ENCODE data around the gene SNX9. TPM values are rescaled to one million over a fixed set of nuclear protein-coding genes. Genes with fewer than 3 reads are reported as not detected.
"Not testable (repeated sequence)": the region's sequence is repeated elsewhere in the genome, so short reads cannot be mapped to it uniquely, and the experiment has no call there.

The SNX9 gene
- polyA plus RNA-seq, 1 donor from 2014 or later = 7.0 TPM

DNA sequence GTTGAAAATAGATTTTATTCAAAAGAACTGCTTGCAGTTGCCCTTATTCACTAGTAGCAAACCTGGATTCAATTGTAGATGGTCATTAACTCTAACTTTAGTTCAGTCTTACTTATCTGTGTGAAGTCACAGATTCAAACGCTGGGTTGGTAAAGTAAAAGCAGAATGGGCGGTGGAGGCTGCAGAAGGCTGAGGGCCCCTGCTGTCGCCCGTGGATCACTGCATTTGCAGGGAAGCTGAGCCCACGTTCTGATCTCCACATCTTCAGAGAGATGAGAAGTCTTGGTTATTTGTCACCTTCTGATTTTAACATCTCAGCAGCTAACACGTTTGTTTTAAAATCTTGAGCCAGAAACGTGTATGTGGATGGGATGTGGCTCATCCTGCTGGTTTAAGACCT lies 75.1 kb downstream of the SNX9 start:
- Histone ChIP-seq H3F3A (ENCODE audit: insufficient read depth, low read length, poor library complexity, severe bottlenecking) (no peaks in the 10 kb centered on the region), H3K27ac (ENCODE audit: low read length) (no peak overlapping the region), H3K79me2 (replicated peaks; ENCODE audit: insufficient read depth, low read length) (no peaks in the 10 kb centered on the region), H2AFZ (ENCODE audit: low read depth, low read length) (no peak overlapping the region), H3K9me3 (ENCODE audit: low read length) (no peaks in the 10 kb centered on the region), H3K9ac (ENCODE audit: low read length) (no peak overlapping the region), H3K4me3 (ENCODE audit: low read length) (no peak overlapping the region), H4K20me1 (ENCODE audit: insufficient read depth) (no peaks in the 10 kb centered on the region), H3K36me3 (ENCODE audit: insufficient read depth, low read length) (peaks cover 6% of the 10 kb centered on the region), H3K27me3 (ENCODE audit: insufficient read depth, low read depth, low read length) (no peaks in the 10 kb centered on the region), H3K9me2 (ENCODE audit: insufficient read depth, low read length) (no peaks in the 10 kb centered on the region), H3K4me2 (ENCODE audit: low read length) (no peak overlapping the region)
- no peak for TF ChIP-seq POLR2AphosphoS5 (IDR thresholded peaks at IDR 0.05)
- TF ChIP-seq RAD21 (conservative IDR thresholded peaks at IDR 0.05) = no peak

- Histone ChIP-seq H3F3A (ENCODE audit: insufficient read depth, low read length, poor library complexity, severe bottlenecking) (no peaks in the 10 kb centered on the region), H3K27me3 (ENCODE audit: insufficient read depth, low read depth, low read length) (no peaks in the 10 kb centered on the region), H3K79me2 (replicated peaks; ENCODE audit: insufficient read depth, low read length) (no peaks in the 10 kb centered on the region), H4K20me1 (ENCODE audit: insufficient read depth) (no peaks in the 10 kb centered on the region), H3K4me2 (ENCODE audit: low read length) (no peak overlapping the region), H2AFZ (ENCODE audit: low read depth, low read length) (no peak overlapping the region), H3K27ac (ENCODE audit: low read length) (no peak overlapping the region), H3K9me3 (ENCODE audit: low read length) (no peaks in the 10 kb centered on the region), H3K4me3 (ENCODE audit: low read length) (no peak overlapping the region), H3K9me2 (ENCODE audit: insufficient read depth, low read length) (no peaks in the 10 kb centered on the region), H3K36me3 (ENCODE audit: insufficient read depth, low read length) (peaks cover 6% of the 10 kb centered on the region), H3K9ac (ENCODE audit: low read length) (no peak overlapping the region)
- TF ChIP-seq RAD21 (conservative IDR thresholded peaks at IDR 0.05) (no peak), MXI1 (conservative IDR thresholded peaks at IDR 0.05; ENCODE audit: poor library complexity, severe bottlenecking) (no peak), EP300 (conservative IDR thresholded peaks at IDR 0.05; ENCODE audit: poor library complexity, severe bottlenecking) (no peak), TAF1 (IDR thresholded peaks at IDR 0.05; ENCODE audit: low read depth) (no peak), CTCF (IDR thresholded peaks at IDR 0.05; ENCODE audit: poor library complexity, severe bottlenecking) (no peak), POLR2AphosphoS5 (IDR thresholded peaks at IDR 0.05) (no peak), SMC3 (conservative IDR thresholded peaks at IDR 0.05; ENCODE audit: poor library complexity) (no peak), EZH2 (IDR thresholded peaks at IDR 0.05; ENCODE audit: borderline replicate concordance, insufficient read depth, low read length, poor library complexity, severe bottlenecking) (no peak)
- TF ChIP-seq, protein P1, sequence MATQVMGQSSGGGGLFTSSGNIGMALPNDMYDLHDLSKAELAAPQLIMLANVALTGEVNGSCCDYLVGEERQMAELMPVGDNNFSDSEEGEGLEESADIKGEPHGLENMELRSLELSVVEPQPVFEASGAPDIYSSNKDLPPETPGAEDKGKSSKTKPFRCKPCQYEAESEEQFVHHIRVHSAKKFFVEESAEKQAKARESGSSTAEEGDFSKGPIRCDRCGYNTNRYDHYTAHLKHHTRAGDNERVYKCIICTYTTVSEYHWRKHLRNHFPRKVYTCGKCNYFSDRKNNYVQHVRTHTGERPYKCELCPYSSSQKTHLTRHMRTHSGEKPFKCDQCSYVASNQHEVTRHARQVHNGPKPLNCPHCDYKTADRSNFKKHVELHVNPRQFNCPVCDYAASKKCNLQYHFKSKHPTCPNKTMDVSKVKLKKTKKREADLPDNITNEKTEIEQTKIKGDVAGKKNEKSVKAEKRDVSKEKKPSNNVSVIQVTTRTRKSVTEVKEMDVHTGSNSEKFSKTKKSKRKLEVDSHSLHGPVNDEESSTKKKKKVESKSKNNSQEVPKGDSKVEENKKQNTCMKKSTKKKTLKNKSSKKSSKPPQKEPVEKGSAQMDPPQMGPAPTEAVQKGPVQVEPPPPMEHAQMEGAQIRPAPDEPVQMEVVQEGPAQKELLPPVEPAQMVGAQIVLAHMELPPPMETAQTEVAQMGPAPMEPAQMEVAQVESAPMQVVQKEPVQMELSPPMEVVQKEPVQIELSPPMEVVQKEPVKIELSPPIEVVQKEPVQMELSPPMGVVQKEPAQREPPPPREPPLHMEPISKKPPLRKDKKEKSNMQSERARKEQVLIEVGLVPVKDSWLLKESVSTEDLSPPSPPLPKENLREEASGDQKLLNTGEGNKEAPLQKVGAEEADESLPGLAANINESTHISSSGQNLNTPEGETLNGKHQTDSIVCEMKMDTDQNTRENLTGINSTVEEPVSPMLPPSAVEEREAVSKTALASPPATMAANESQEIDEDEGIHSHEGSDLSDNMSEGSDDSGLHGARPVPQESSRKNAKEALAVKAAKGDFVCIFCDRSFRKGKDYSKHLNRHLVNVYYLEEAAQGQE (IDR thresholded peaks at IDR 0.05; ENCODE audit: borderline replicate concordance) = no peak
Observed at GRCh38 chr6:157898640-157899039, 75.6 kb downstream of the SNX9 start.

DNA sequence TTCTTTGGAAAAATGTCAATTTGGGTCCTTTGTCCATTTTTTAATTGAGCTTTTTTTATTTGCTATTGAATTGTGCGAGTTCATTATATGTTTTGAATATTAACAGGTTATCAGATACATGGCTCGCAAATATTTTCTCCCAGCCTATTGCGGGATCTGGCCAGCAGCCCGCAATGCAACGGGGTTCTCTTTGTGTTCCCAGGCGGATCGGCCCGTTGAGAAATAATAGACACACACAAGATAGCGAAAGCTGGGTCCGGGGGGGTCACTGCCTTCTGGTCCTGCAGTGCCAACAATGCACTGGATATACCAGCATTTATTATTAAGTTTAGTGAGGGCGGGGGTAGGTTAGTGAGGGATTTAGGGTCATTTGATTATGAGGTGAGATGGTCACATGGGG lies 77.2 kb downstream of the SNX9 start:
- H3K9me3 ChIP-seq (ENCODE audit: low read length); H3K36me3 ChIP-seq (ENCODE audit: insufficient read depth, low read length); H3K4me2 ChIP-seq (ENCODE audit: low read length); H3K9ac ChIP-seq (ENCODE audit: low read length); H3F3A ChIP-seq (ENCODE audit: insufficient read depth, low read length, poor library complexity, severe bottlenecking); H3K27me3 ChIP-seq (ENCODE audit: insufficient read depth, low read depth, low read length); H3K79me2 ChIP-seq (replicated peaks; ENCODE audit: insufficient read depth, low read length); H3K4me3 ChIP-seq (ENCODE audit: low read length); H4K20me1 ChIP-seq (ENCODE audit: insufficient read depth); H2AFZ ChIP-seq (ENCODE audit: low read depth, low read length); H3K9me2 ChIP-seq (ENCODE audit: insufficient read depth, low read length); H3K27ac ChIP-seq (ENCODE audit: low read length): not testable (repeated sequence)

DNA sequence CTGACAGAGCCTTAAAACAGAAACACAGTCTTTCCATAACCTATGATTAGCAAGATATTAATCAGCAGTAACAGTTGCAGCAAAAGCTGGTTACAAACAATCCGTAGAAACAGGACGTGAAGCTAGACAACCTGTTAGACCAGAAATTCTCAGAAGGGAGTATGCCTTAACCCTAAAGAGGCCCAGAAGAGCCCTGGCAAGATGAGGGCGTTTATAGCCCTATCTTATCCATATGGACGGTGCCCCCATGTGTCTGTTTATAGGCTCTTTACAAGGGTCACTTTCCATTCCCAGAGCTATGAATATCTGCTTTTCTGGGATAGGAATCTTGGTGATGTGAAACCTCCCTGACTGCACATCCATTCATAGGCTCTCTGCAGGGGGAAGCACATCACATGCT lies 77.7 kb downstream of the SNX9 start:
- not testable (repeated sequence) for H3K9me3 ChIP-seq (ENCODE audit: low read length); H3K36me3 ChIP-seq (ENCODE audit: insufficient read depth, low read length); H3K27me3 ChIP-seq (ENCODE audit: insufficient read depth, low read depth, low read length); H3F3A ChIP-seq (ENCODE audit: insufficient read depth, low read length, poor library complexity, severe bottlenecking); H3K9ac ChIP-seq (ENCODE audit: low read length); H4K20me1 ChIP-seq (ENCODE audit: insufficient read depth); H2AFZ ChIP-seq (ENCODE audit: low read depth, low read length); H3K4me3 ChIP-seq (ENCODE audit: low read length); H3K27ac ChIP-seq (ENCODE audit: low read length); H3K9me2 ChIP-seq (ENCODE audit: insufficient read depth, low read length); H3K79me2 ChIP-seq (replicated peaks; ENCODE audit: insufficient read depth, low read length); H3K4me2 ChIP-seq (ENCODE audit: low read length)

Data from neural cell (in vitro differentiated cells).